ENCODE measurements around the gene KMT2C. TPM values are rescaled to one million over a fixed set of nuclear protein-coding genes. Genes with fewer than 3 reads are reported as not detected.

The KMT2C gene
- total RNA-seq, 1 donor from 2014 or later = 36.0 TPM

DNA sequence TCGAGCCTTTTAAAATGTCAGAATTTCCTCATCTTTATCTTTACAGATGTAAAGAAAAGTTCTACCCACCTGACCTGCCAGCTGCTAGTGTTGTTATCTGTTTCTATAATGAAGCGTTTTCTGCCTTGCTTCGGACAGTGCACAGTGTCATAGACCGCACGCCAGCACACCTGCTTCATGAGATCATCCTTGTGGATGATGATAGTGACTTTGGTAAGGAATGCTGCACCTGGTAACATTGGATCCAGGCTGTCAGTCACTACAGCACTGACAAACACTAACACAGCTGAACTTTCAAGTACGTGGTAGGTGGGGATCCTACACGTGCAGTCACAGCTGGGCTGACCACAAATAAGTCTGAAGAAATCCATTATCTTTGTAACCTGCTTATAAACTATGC, 332.7 kb downstream of the KMT2C start:
- Histone ChIP-seq H3K4me1 (no peaks in the 10 kb centered on the region), H3K36me3 (peaks cover 24 to 35% of the 10 kb centered on the region in 2 donors), H3K27me3 (no peaks in the 10 kb centered on the region), H3K9me3 (no peaks in the 10 kb centered on the region), H3K4me3 (no peak overlapping the region), H3K27ac (no peak overlapping the region)
- TF ChIP-seq CTCF (IDR thresholded peaks at IDR 0.05) = no peak
- intact Hi-C loops (cut with DNase I) = no loop called here
- no peak for DNase-seq (ENCODE audit: low spot score in 2 of 2)

DNA sequence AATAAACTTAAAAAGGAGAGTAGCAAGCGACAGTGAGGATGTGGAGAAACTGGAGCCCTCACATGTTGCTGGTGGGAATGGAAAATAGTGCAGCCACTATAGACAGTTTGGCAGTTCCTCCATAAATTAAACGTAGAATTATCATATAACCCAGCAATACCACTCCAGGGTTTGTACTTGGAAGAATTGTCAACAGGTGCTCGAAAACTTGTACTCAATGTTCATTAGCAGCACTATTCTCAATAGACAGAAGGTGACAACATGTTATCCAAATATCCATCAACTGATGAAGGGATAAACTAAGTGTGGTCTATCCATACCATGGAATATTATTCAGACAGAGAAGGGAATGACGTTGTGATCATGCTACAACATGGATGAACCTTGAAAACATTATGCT, 338.5 kb downstream of the KMT2C start:
- no peaks in the 10 kb centered on the region for H3K9me3 ChIP-seq
- H3K4me1 ChIP-seq = no peaks in the 10 kb centered on the region
- TF ChIP-seq CTCF (IDR thresholded peaks at IDR 0.05) = no peak
- no peak overlapping the region for H3K27ac ChIP-seq
- H3K4me3 ChIP-seq = no peak overlapping the region
- intact Hi-C loops (cut with DNase I) = no loop called here
- peaks cover 4 to 14% of the 10 kb centered on the region in 2 donors for H3K36me3 ChIP-seq
- no peak for DNase-seq (ENCODE audit: low spot score in 2 of 2)
- H3K27me3 ChIP-seq = no peaks in the 10 kb centered on the region

GRCh38 chr7:152095771-152096170, 340.0 kb downstream of the KMT2C start:
- no peaks in the 10 kb centered on the region for H3K4me1 ChIP-seq
- no peak for DNase-seq (ENCODE audit: low spot score in 2 of 2)
- intact Hi-C loops (cut with DNase I) = no loop called here

GRCh38 chr7:152093717-152094116, 342.1 kb downstream of the KMT2C start:
- DNase-seq (ENCODE audit: low spot score in 2 of 2) = no peak
- intact Hi-C loops (cut with DNase I) = no loop called here
- H3K27me3 ChIP-seq = no peaks in the 10 kb centered on the region
- H3K4me3 ChIP-seq = no peak overlapping the region
- no peak for TF ChIP-seq CTCF (IDR thresholded peaks at IDR 0.05)
- H3K4me1 ChIP-seq = no peaks in the 10 kb centered on the region
- no peak overlapping the region for H3K27ac ChIP-seq
- H3K9me3 ChIP-seq = peaks cover 0 to 13% of the 10 kb centered on the region in 2 donors
- H3K36me3 ChIP-seq = peaks cover 2 to 13% of the 10 kb centered on the region in 2 donors

More at GRCh38 chr7:152095771-152096170, 340.0 kb downstream of the KMT2C start:
- Histone ChIP-seq H3K4me3 (no peak overlapping the region), H3K27ac (no peak overlapping the region), H3K36me3 (peaks cover 2 to 8% of the 10 kb centered on the region in 2 donors), H3K27me3 (no peaks in the 10 kb centered on the region), H3K9me3 (no peaks in the 10 kb centered on the region)
- no peak for TF ChIP-seq CTCF (IDR thresholded peaks at IDR 0.05)

GRCh38 chr7:152090747-152091146, 345.1 kb downstream of the KMT2C start:
- Histone ChIP-seq H3K9me3 (peaks cover 0 to 20% of the 10 kb centered on the region in 2 donors), H3K4me3 (no peak overlapping the region), H3K4me1 (no peaks in the 10 kb centered on the region), H3K27ac (no peak overlapping the region), H3K27me3 (no peaks in the 10 kb centered on the region), H3K36me3 (peaks cover 0 to 13% of the 10 kb centered on the region in 2 donors)
- TF ChIP-seq CTCF (IDR thresholded peaks at IDR 0.05) = no peak
- intact Hi-C loops (cut with DNase I) = no loop called here
- no peak for DNase-seq (ENCODE audit: low spot score in 2 of 2)

- H3K4me1 ChIP-seq = no peaks in the 10 kb centered on the region
- TF ChIP-seq CTCF (IDR thresholded peaks at IDR 0.05) = no peak
- H3K4me3 ChIP-seq = no peak overlapping the region
- no peaks in the 10 kb centered on the region for H3K27me3 ChIP-seq
- intact Hi-C loops (cut with DNase I) = no loop called here
- no peak for DNase-seq (ENCODE audit: low spot score in 2 of 2)
- peaks cover 0 to 20% of the 10 kb centered on the region in 2 donors for H3K9me3 ChIP-seq
- no peak overlapping the region for H3K27ac ChIP-seq
- peaks cover 0 to 7% of the 10 kb centered on the region in 2 donors for H3K36me3 ChIP-seq
Measured at GRCh38 chr7:152089183-152089582, 346.6 kb downstream of the KMT2C start.

Data from ascending aorta (tissue), 2 donors.